ENCODE data around the gene PPIA.

DNA sequence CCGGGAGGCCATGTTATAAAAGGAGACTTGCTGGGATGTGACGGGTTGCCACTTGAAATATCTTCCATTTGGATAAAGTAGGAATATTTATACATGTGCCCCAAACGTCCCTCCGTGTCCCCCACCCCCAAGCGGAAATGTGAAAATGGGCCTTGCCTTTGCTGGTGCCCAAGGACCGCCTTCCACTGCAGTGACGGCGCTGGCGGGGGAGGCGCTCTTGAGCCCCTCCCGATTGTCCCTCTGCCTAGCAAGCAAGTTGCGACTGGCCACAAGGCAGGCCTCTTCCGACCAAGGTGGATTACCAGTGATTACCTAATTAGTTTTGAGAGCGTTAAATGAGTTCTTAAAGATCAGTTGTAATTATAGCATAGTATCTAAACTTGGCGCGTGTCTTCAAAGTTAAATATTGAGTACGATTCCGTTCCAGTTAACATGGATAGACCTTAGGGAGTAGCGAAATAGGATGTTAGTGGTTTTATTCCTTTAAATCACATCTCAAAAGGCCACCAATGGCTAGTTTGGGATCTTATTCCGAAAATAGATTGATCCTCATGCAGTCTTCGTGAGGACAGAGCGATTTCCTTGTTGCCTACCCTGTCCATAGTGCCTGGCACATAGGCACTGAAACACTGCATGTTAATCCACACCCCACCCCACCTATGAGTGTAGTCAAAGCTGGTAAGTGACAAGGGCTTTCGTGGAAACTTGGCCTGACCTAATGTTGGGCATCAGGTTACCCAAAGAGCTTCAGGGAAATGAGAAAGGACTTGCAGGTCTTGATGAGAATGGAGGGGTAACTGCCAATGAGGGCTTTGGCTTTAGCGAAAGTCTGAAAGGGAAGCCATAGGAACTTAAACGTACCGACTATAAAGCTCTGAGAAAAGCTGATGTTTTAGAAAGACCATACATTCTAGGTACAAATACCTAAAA lies 1.1 kb downstream of the PPIA start:
- TF ChIP-seq CTCF (IDR thresholded peaks at IDR 0.05) = peak; percentile 19 to 58 (median 43)
- peak; percentile 70 for TF ChIP-seq POLR2A (IDR thresholded peaks at IDR 0.05)
- peak; percentile 92 for TF ChIP-seq POLR2AphosphoS5 (IDR thresholded peaks at IDR 0.05)

Measured in prostate gland (tissue), 2 donors.